GM23338 (cell line): ENCODE data around the gene SPRED2. TPM values are rescaled to one million over a fixed set of nuclear protein-coding genes. Genes with fewer than 3 reads are reported as not detected.

Experiments used
- ATAC-seq: fragments of 200-7000 bp; cut with Tn5 transposase; 3 replicates; pipeline ENCODE4 v1.9.1; 2020
- DNase-seq: peaks from one replicate; pipeline ENCODE4 v3.0.0-alpha.2; 2015; ENCODE audit warnings: low spot score
- H2AFZ ChIP-seq: fragments of 200-600 bp; sonication (generic); 2 replicates; pipeline ENCODE4 v1.8.0; 2016; ENCODE audit warnings: antibody characterized with exemption, mild to moderate bottlenecking, moderate library complexity
- H3F3A ChIP-seq: fragments of 200-600 bp; sonication (generic); replicated peaks from 2 replicates; pipeline ENCODE4 v1.8.0; 2017; ENCODE audit warnings: antibody characterized with exemption, mixed run types, low read depth
- H3K27ac ChIP-seq: fragments of 200-600 bp; sonication (generic); 2 replicates; pipeline ENCODE4 v1.6.1; 2016; ENCODE audit warnings: low read depth
- H3K27me3 ChIP-seq: fragments of 200-600 bp; sonication (generic); 2 replicates; pipeline ENCODE4 v1.8.0; 2016; ENCODE audit warnings: mild to moderate bottlenecking, mixed run types, moderate library complexity; ENCODE audit not compliant: insufficient read depth
- H3K36me3 ChIP-seq: fragments of 200-600 bp; sonication (generic); 2 replicates; pipeline ENCODE4 v1.8.0; 2016; ENCODE audit warnings: mild to moderate bottlenecking; ENCODE audit not compliant: insufficient read depth
- H3K4me1 ChIP-seq: fragments of 200-600 bp; sonication (generic); 2 replicates; pipeline ENCODE4 v1.8.0; 2016; ENCODE audit warnings: mild to moderate bottlenecking, moderate library complexity; ENCODE audit not compliant: insufficient read depth
- H3K4me2 ChIP-seq: fragments of 200-600 bp; sonication (generic); 2 replicates; pipeline ENCODE4 v1.7.1; 2017; ENCODE audit warnings: mixed run types
- H3K4me3 ChIP-seq: fragments of 200-600 bp; sonication (generic); 2 replicates; pipeline ENCODE4 v1.6.1; 2016; ENCODE audit warnings: mixed run types
- H3K79me2 ChIP-seq: fragments of 200-600 bp; sonication (generic); replicated peaks from 2 replicates; pipeline ENCODE4 v1.8.0; 2017; ENCODE audit warnings: mild to moderate bottlenecking; ENCODE audit not compliant: insufficient read depth
- H3K9me2 ChIP-seq: fragments of 200-600 bp; sonication (generic); 2 replicates; pipeline ENCODE4 v1.8.0; 2017; ENCODE audit not compliant: insufficient read depth
- H4K20me1 ChIP-seq: fragments of 200-600 bp; sonication (generic); replicated peaks from 2 replicates; pipeline ENCODE4 v1.8.0; 2017; ENCODE audit warnings: mild to moderate bottlenecking; ENCODE audit not compliant: insufficient read depth
- H3K27ac Mint-ChIP-seq: 2 replicates; pipeline ENCODE4 v1.8.0; 2020; ENCODE audit warnings: inconsistent platforms, mild to moderate bottlenecking, moderate library complexity, mixed read lengths
- H3K27me3 Mint-ChIP-seq: 3 replicates; pipeline ENCODE4 v1.8.0; 2022; ENCODE audit warnings: low read depth, mild to moderate bottlenecking, moderate library complexity, mixed read lengths, inconsistent platforms; ENCODE audit not compliant: insufficient read depth, poor library complexity
- H3K36me3 Mint-ChIP-seq: 3 replicates; pipeline ENCODE4 v1.8.0; 2021; ENCODE audit warnings: low read depth, mild to moderate bottlenecking, inconsistent platforms, moderate library complexity, mixed read lengths
- H3K4me1 Mint-ChIP-seq: 3 replicates; pipeline ENCODE4 v1.8.0; 2020; ENCODE audit warnings: mild to moderate bottlenecking, inconsistent platforms, mixed read lengths
- H3K4me3 Mint-ChIP-seq: 3 replicates; pipeline ENCODE4 v1.8.0; 2021; ENCODE audit warnings: moderate library complexity, mild to moderate bottlenecking, inconsistent platforms, mixed read lengths
- H3K9me3 Mint-ChIP-seq: 3 replicates; pipeline ENCODE4 v1.8.0; 2020; ENCODE audit warnings: moderate library complexity, mild to moderate bottlenecking, inconsistent platforms, mixed read lengths
- EZH2phosphoT487 ChIP-seq: fragments of 200-600 bp; sonication (generic); IDR thresholded peaks from one replicate; pipeline ENCODE4 v1.8.1; 2018; ENCODE audit warnings: antibody characterized with exemption; ENCODE audit not compliant: unreplicated experiment
- POLR2AphosphoS5 ChIP-seq: IDR thresholded peaks from 2 replicates; pipeline ENCODE4 v1.6.1; 2016; ENCODE audit warnings: antibody characterized with exemption, low read depth
- STAT1 ChIP-seq: IDR thresholded peaks from one replicate; pipeline ENCODE4 v1.6.1; 2016; ENCODE audit warnings: antibody characterized with exemption; ENCODE audit not compliant: unreplicated experiment
- ZNF114 ChIP-seq: fragments of 250-450 bp; sonication (Bioruptor Pico); IDR thresholded peaks from 2 replicates; pipeline ENCODE4 v1.5.0; 2020; ENCODE audit warnings: mild to moderate bottlenecking, moderate library complexity
- ZNF331 ChIP-seq: fragments of 250-450 bp; sonication (Bioruptor Pico); IDR thresholded peaks from 2 replicates; pipeline ENCODE4 v1.5.0; 2020; ENCODE audit warnings: low read depth, mild to moderate bottlenecking, moderate library complexity
- polyA plus RNA-seq: library from polyadenylated mRNA; unstranded; fragments of >200 nt; fragmentation: Nextera tagmentation; extraction: Ambion mirVana; gene quantifications from 2 replicates; pipeline ENCODE4 v1.2.1, GENCODE V29; 2016
- total RNA-seq: library from RNA; depleted of rRNA; stranded (reverse); fragments of >200 nt; shearing (Covaris generic); gene quantifications from 2 replicates; pipeline ENCODE4 v1.2.3, GENCODE V29; 2014
- TF ChIP-seq, protein P1 (sequence below): IDR thresholded peaks from 2 replicates; pipeline ENCODE4 v1.6.1; 2016; ENCODE audit warnings: antibody characterized with exemption
- TF ChIP-seq, protein P2 (sequence below): fragments of 250-450 bp; sonication (Bioruptor Pico); IDR thresholded peaks from 2 replicates; pipeline ENCODE4 v1.5.0; 2020; ENCODE audit warnings: mild to moderate bottlenecking, moderate library complexity
- TF ChIP-seq, protein P3 (sequence below): IDR thresholded peaks from one replicate; pipeline ENCODE4 v1.6.1; 2018; ENCODE audit warnings: antibody characterized with exemption; ENCODE audit not compliant: unreplicated experiment

SPRED2 gene
- total and polyA plus RNA-seq, 2 experiments from 2014 or later = 8.7 to 13.0 TPM

DNA sequence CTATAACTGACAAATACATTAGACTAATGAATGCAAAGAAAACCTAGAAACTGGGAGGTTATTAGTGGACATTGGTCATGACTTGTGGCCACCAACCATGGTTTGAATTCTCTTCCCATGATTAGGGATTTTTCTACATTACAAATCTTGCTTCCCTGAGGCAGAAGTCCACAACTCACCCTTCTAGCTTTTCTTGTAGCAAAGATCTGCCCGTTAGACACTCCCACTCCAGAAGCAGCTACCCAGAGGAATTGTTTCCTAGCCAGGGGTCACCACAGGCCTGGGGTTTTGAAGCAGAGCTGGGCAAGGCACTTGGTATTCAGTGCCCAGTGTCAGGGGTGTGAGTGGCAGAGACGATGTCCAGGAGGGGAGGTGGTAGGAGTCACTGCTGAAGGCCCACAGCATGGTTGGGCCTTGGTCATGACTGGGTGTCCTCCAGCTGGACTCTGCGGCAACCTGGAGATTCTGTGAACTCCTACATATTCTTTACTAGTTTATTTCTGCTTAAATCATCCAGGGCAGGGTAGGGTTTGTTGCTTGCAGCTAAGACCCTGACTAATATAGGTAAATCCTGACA is 149.8 kb downstream of the SPRED2 start:
- H3K27ac Mint-ChIP-seq = no peak overlapping the region
- peak overlapping the region; percentile 23; the same call in 1 of the 2 replicates for H3K4me2 ChIP-seq
- H3K4me1 Mint-ChIP-seq = peaks cover 12% of the 10 kb centered on the region

DNA sequence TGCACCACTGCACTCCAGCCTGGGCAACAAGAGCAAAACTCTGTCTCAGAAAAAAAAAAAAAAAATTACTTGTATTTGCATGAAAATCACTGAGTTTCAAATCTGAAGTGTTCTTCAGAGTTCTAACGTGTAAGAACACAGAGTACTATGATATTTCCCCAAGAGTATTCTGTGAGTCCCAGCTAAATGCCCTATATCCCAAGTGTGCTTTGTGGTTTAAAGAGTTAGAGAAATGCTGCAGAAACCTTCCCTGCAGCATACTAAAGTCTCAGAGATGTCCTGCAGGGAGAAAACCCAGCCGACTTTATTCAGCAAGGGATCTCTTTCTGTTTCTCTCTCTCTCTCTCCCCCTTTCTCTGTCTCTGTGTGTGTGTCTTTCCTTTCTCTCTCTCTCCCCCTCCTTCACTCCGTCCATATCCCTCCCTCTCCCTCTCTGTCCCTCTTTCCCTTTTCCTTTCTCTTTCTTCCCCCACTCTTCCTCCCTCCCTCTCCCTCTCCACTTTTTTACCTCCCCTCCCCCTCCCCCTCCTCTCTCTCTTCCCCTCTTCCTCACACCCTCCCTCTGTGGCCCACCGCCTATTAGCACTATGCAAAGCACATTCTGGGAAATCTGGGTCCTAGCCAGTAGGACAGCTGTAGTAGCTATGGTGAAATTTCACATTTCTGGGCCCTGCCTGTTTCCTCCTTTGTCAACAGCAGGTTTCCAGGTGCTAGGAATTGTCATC is 150.6 kb downstream of the SPRED2 start:
- Histone ChIP-seq H3K27me3 (peaks cover 70% of the 10 kb centered on the region), H3K36me3 (no peaks in the 10 kb centered on the region), H2AFZ (no peak overlapping the region), H3K79me2 (no peaks in the 10 kb centered on the region), H3K4me1 (peaks cover 4% of the 10 kb centered on the region; the same call in 1 of the 2 replicates), H3K4me2 (peak overlapping the region; percentile 23; the same call in 1 of the 2 replicates), H3K9me2 (no peaks in the 10 kb centered on the region), H4K20me1 (peaks cover 9% of the 10 kb centered on the region), H3K4me3 (no peak overlapping the region), H3K27ac (no peak overlapping the region), H3F3A (no peaks in the 10 kb centered on the region)
- Mint-ChIP-seq H3K27ac (no peak overlapping the region), H3K36me3 (no peaks in the 10 kb centered on the region), H3K27me3 (peaks cover 62% of the 10 kb centered on the region), H3K4me3 (no peak overlapping the region), H3K9me3 (no peaks in the 10 kb centered on the region), H3K4me1 (peaks cover 12% of the 10 kb centered on the region)
- DNase-seq (peak; percentile 69), ATAC-seq (peak; percentile 83)
- TF ChIP-seq POLR2AphosphoS5 (no peak), STAT1 (no peak), ZNF331 (no peak), EZH2phosphoT487 (no peak), ZNF114 (no peak)
- TF ChIP-seq, protein P1, sequence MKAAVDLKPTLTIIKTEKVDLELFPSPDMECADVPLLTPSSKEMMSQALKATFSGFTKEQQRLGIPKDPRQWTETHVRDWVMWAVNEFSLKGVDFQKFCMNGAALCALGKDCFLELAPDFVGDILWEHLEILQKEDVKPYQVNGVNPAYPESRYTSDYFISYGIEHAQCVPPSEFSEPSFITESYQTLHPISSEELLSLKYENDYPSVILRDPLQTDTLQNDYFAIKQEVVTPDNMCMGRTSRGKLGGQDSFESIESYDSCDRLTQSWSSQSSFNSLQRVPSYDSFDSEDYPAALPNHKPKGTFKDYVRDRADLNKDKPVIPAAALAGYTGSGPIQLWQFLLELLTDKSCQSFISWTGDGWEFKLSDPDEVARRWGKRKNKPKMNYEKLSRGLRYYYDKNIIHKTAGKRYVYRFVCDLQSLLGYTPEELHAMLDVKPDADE = no peak
- TF ChIP-seq, protein P2, sequence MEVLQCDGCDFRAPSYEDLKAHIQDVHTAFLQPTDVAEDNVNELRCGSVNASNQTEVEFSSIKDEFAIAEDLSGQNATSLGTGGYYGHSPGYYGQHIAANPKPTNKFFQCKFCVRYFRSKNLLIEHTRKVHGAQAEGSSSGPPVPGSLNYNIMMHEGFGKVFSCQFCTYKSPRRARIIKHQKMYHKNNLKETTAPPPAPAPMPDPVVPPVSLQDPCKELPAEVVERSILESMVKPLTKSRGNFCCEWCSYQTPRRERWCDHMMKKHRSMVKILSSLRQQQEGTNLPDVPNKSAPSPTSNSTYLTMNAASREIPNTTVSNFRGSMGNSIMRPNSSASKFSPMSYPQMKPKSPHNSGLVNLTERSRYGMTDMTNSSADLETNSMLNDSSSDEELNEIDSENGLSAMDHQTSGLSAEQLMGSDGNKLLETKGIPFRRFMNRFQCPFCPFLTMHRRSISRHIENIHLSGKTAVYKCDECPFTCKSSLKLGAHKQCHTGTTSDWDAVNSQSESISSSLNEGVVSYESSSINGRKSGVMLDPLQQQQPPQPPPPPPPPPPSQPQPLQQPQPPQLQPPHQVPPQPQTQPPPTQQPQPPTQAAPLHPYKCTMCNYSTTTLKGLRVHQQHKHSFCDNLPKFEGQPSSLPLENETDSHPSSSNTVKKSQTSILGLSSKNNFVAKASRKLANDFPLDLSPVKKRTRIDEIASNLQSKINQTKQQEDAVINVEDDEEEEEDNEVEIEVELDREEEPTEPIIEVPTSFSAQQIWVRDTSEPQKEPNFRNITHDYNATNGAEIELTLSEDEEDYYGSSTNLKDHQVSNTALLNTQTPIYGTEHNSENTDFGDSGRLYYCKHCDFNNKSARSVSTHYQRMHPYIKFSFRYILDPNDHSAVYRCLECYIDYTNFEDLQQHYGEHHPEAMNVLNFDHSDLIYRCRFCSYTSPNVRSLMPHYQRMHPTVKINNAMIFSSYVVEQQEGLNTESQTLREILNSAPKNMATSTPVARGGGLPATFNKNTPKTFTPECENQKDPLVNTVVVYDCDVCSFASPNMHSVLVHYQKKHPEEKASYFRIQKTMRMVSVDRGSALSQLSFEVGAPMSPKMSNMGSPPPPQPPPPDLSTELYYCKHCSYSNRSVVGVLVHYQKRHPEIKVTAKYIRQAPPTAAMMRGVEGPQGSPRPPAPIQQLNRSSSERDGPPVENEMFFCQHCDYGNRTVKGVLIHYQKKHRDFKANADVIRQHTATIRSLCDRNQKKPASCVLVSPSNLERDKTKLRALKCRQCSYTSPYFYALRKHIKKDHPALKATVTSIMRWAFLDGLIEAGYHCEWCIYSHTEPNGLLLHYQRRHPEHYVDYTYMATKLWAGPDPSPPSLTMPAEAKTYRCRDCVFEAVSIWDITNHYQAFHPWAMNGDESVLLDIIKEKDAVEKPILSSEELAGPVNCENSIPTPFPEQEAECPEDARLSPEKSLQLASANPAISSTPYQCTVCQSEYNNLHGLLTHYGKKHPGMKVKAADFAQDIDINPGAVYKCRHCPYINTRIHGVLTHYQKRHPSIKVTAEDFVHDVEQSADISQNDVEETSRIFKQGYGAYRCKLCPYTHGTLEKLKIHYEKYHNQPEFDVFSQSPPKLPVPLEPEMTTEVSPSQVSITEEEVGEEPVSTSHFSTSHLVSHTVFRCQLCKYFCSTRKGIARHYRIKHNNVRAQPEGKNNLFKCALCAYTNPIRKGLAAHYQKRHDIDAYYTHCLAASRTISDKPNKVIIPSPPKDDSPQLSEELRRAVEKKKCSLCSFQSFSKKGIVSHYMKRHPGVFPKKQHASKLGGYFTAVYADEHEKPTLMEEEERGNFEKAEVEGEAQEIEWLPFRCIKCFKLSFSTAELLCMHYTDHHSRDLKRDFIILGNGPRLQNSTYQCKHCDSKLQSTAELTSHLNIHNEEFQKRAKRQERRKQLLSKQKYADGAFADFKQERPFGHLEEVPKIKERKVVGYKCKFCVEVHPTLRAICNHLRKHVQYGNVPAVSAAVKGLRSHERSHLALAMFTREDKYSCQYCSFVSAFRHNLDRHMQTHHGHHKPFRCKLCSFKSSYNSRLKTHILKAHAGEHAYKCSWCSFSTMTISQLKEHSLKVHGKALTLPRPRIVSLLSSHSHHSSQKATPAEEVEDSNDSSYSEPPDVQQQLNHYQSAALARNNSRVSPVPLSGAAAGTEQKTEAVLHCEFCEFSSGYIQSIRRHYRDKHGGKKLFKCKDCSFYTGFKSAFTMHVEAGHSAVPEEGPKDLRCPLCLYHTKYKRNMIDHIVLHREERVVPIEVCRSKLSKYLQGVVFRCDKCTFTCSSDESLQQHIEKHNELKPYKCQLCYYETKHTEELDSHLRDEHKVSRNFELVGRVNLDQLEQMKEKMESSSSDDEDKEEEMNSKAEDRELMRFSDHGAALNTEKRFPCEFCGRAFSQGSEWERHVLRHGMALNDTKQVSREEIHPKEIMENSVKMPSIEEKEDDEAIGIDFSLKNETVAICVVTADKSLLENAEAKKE (CRISPR knock-in tag) = no peak

More for the DNA sequence above, 149.8 kb downstream of the SPRED2 start:
- ATAC-seq (no peak), DNase-seq (no peak)
- Histone ChIP-seq H2AFZ (no peak overlapping the region), H3K9me2 (no peaks in the 10 kb centered on the region), H4K20me1 (peaks cover 12% of the 10 kb centered on the region), H3K27ac (no peak overlapping the region), H3K4me1 (peaks cover 4% of the 10 kb centered on the region; the same call in 1 of the 2 replicates), H3K27me3 (peaks cover 69% of the 10 kb centered on the region), H3F3A (no peaks in the 10 kb centered on the region), H3K4me3 (no peak overlapping the region), H3K79me2 (no peaks in the 10 kb centered on the region), H3K36me3 (no peaks in the 10 kb centered on the region)
- H3K9me3 Mint-ChIP-seq = no peaks in the 10 kb centered on the region
- TF ChIP-seq, protein P3, sequence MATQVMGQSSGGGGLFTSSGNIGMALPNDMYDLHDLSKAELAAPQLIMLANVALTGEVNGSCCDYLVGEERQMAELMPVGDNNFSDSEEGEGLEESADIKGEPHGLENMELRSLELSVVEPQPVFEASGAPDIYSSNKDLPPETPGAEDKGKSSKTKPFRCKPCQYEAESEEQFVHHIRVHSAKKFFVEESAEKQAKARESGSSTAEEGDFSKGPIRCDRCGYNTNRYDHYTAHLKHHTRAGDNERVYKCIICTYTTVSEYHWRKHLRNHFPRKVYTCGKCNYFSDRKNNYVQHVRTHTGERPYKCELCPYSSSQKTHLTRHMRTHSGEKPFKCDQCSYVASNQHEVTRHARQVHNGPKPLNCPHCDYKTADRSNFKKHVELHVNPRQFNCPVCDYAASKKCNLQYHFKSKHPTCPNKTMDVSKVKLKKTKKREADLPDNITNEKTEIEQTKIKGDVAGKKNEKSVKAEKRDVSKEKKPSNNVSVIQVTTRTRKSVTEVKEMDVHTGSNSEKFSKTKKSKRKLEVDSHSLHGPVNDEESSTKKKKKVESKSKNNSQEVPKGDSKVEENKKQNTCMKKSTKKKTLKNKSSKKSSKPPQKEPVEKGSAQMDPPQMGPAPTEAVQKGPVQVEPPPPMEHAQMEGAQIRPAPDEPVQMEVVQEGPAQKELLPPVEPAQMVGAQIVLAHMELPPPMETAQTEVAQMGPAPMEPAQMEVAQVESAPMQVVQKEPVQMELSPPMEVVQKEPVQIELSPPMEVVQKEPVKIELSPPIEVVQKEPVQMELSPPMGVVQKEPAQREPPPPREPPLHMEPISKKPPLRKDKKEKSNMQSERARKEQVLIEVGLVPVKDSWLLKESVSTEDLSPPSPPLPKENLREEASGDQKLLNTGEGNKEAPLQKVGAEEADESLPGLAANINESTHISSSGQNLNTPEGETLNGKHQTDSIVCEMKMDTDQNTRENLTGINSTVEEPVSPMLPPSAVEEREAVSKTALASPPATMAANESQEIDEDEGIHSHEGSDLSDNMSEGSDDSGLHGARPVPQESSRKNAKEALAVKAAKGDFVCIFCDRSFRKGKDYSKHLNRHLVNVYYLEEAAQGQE = no peak
- H3K4me3 Mint-ChIP-seq = no peak overlapping the region
- H3K36me3 Mint-ChIP-seq = no peaks in the 10 kb centered on the region
- peaks cover 55% of the 10 kb centered on the region for H3K27me3 Mint-ChIP-seq
